K562 (cell line): ENCODE measurements around the gene CDRT4. TPM values are rescaled to one million over a fixed set of nuclear protein-coding genes. Genes with fewer than 3 reads are reported as not detected.

Experiments
- ATAC-seq: fragments of 200-7000 bp; cut with Tn5 transposase; 3 replicates; pipeline ENCODE4 v1.9.1; 2020; ENCODE audit warnings: moderate library complexity
- BruUV-seq: library from RNA; stranded (reverse); fragments of 400-500 nt; replicated peaks from 2 replicates; lab custom pipeline; 2021; lab: Mats Ljungman, UMichigan
- CTCF ChIA-PET: fragments of 300-600 bp; formaldehyde crosslinking; extraction: SDS; loops from one replicate; lab custom pipeline; 2021; ENCODE audit warnings: low intra/inter-chr PET ratio; lab: Yijun Ruan, JAX
- POLR2A ChIA-PET: fragments of 300-600, 350-650 bp; sonication (Branson Sonifier 250); formaldehyde crosslinking; extraction: SDS; loops from one replicate; lab custom pipeline; 2021; ENCODE audit warnings: antibody characterized with exemption, inconsistent platforms; lab: Yijun Ruan, JAX
- DNase-seq, 4 experiments: peaks; one replicate each; pipeline versions ENCODE4 v3.0.0 to v3.0.0-alpha.2; 2011 to 2018; ENCODE audit warnings: low spot score in 3 of 4, mixed read lengths in 3 of 4; ENCODE audit errors: extremely low read depth in 1 of 4
- FAIRE-seq: peaks from 2 replicates; lab custom pipeline; 2011; peaks lifted over from hg19 to GRCh38; lab: Jason Lieb, UNC
- H2AFZ ChIP-seq: 2 replicates; pipeline ENCODE4 v1.6.0; 2011; ENCODE audit warnings: low read depth, low read length, control low read depth, inconsistent platforms
- H3K27ac ChIP-seq: fragments of 200-600 bp; 3 replicates; pipeline ENCODE4 v1.8.0; 2011; ENCODE audit warnings: low read depth, mild to moderate bottlenecking, control low read depth, inconsistent platforms, low read length, moderate library complexity, mixed read lengths; ENCODE audit errors: extremely low read depth
- H3K27me3 ChIP-seq, 2 experiments: fragments of 300-600 bp in 1 of 2; 2 replicates in 1 of 2; 3 replicates in 1 of 2; pipeline versions ENCODE4 v1.6.0 to v1.8.0; 2011; ENCODE audit warnings: inconsistent platforms in 2 of 2, low read length in 2 of 2, mild to moderate bottlenecking in 1 of 2, mixed read lengths in 1 of 2, moderate library complexity in 1 of 2; ENCODE audit not compliant: control insufficient read depth in 2 of 2, insufficient read depth in 2 of 2
- H3K36me3 ChIP-seq: fragments of 300-600 bp; 3 replicates; pipeline ENCODE4 v1.8.0; 2011; ENCODE audit warnings: mild to moderate bottlenecking, low read length, inconsistent platforms; ENCODE audit not compliant: control insufficient read depth, insufficient read depth
- H3K4me1 ChIP-seq, 2 experiments: fragments of 200-600 bp in 1 of 2; replicated peaks in 1 of 2; 2 replicates in 1 of 2; 3 replicates in 1 of 2; pipeline versions ENCODE4 v1.5.1 to v1.8.0; 2011; ENCODE audit warnings: inconsistent platforms in 2 of 2, low read length in 2 of 2, mild to moderate bottlenecking in 1 of 2, mixed read lengths in 1 of 2, moderate library complexity in 1 of 2; ENCODE audit not compliant: control insufficient read depth in 2 of 2, insufficient read depth in 2 of 2
- H3K4me2 ChIP-seq: 2 replicates; pipeline ENCODE4 v1.6.1; 2011; ENCODE audit warnings: low read length, control low read depth, inconsistent platforms, mixed read lengths; ENCODE audit not compliant: insufficient read depth
- H3K4me3 ChIP-seq: fragments of 200-600 bp; sonication (generic), shearing (Covaris generic); 2 replicates; pipeline ENCODE4 v1.5.1; 2016; ENCODE audit warnings: control low read depth, inconsistent platforms
- H3K79me2 ChIP-seq: fragments of 200-600 bp; 3 replicates; pipeline ENCODE4 v1.8.0; 2011; ENCODE audit warnings: low read length, inconsistent platforms; ENCODE audit not compliant: control insufficient read depth, insufficient read depth
- H3K9ac ChIP-seq, 2 experiments: 2 replicates each; pipeline versions ENCODE4 v1.6.0 to v1.6.1; 2011; ENCODE audit warnings: low read depth in 2 of 2, low read length in 2 of 2, control low read depth in 1 of 2, inconsistent platforms in 1 of 2, mild to moderate bottlenecking in 1 of 2, mixed read lengths in 1 of 2; ENCODE audit not compliant: insufficient read depth in 1 of 2
- H3K9me1 ChIP-seq: one replicate; pipeline ENCODE4 v1.6.0; 2011; ENCODE audit warnings: inconsistent platforms, mild to moderate bottlenecking, low read length, moderate library complexity; ENCODE audit not compliant: control insufficient read depth, insufficient read depth
- H3K9me3 ChIP-seq: replicated peaks from 2 replicates; pipeline ENCODE4 v1.5.1; 2011; ENCODE audit warnings: low read depth, low read length, inconsistent platforms; ENCODE audit not compliant: control insufficient read depth, insufficient read depth
- H4K20me1 ChIP-seq: replicated peaks from 2 replicates; pipeline ENCODE4 v1.6.1; 2011; ENCODE audit warnings: low read length, inconsistent platforms, mixed read lengths; ENCODE audit not compliant: control insufficient read depth, insufficient read depth
- PKNOX1 ChIP-seq: fragments of 450-650 bp; IDR thresholded peaks from 2 replicates; pipeline ENCODE4 v1.6.1; 2016
- RAD51 ChIP-seq: fragments of 450-650 bp; IDR thresholded peaks from 2 replicates; pipeline ENCODE4 v1.7.1; 2016; ENCODE audit warnings: low read depth, mild to moderate bottlenecking, borderline replicate concordance
- TCF3 ChIP-seq: sonication (generic); formaldehyde crosslinking; IDR thresholded peaks from 2 replicates; pipeline ENCODE4 v1.4.0; 2020; ENCODE audit warnings: mild to moderate bottlenecking, missing genetic modification reagents
- ZNF655 ChIP-seq: fragments of 250-450 bp; sonication (Bioruptor Pico); IDR thresholded peaks from 2 replicates; pipeline ENCODE4 v1.5.0; 2021
- in situ Hi-C: fragments of 300-500 bp; cut with MboI; formaldehyde crosslinking; loops from 4 replicates; pipeline ENCODE4 v1.15.0; 2018; ENCODE audit warnings: inconsistent platforms, mixed read lengths
- intact Hi-C: fragments of 100-400 bp; cut with micrococcal nuclease; formaldehyde crosslinking; loops from 2 replicates; pipeline ENCODE4 v1.14.2; 2022
- polyA plus RNA-seq, 8 experiments: library from polyadenylated mRNA; depleted of rRNA in 4 of 8; stranded (reverse) in 5 of 8; unstranded in 3 of 8; fragments of >200 nt; fragmentation: Nextera tagmentation in 2 of 8; fragmentation: Illumina TruSeq in 1 of 8; extraction: Ambion mirVana in 2 of 8; extraction: Trizol in 1 of 8; gene quantifications; 2 replicates each; pipeline versions ENCODE4 v1.2.1 to v1.2.3, GENCODE V29; 2011 to 2014; ENCODE audit warnings: inconsistent platforms in 1 of 8, missing spikeins in 1 of 8
- total RNA-seq, 7 experiments: library from RNA; depleted of rRNA in 6 of 7; stranded (reverse); fragments of >200 nt in 6 of 7; fragmentation: Illumina TruSeq in 2 of 7; extraction: Trizol in 2 of 7; gene quantifications; 2 replicates each; pipeline versions ENCODE4 v1.2.1 to v1.2.3, GENCODE V29; 2011 to 2021; ENCODE audit warnings: low replicate concordance in 1 of 7

The CDRT4 gene
- total and polyA plus RNA-seq, 9 of the 15 experiments (the other 6 are each of a cell fraction or from before 2014, with no cell fraction given): 1.7 to 6.4 (median 3.5) TPM

- TF ChIP-seq TCF3 (CRISPR knock-in tag) (no peak), ZNF655 (no peak), RAD51 (no peak), PKNOX1 (no peak)
- H3K4me3 ChIP-seq: no peak overlapping the region
- intact Hi-C loops (loop anchor here (10.0 kb wide), 2 partner anchors 50 to 260 kb away; no protein-coding TSS in a partner anchor), in situ Hi-C loops (no loop called here)
- no peak overlapping the region for H3K4me2 ChIP-seq
- H3K79me2 ChIP-seq: no peaks in the 10 kb centered on the region
- H3K27ac ChIP-seq: no peak overlapping the region
- H3K27me3 ChIP-seq: no peaks in the 10 kb centered on the region
- no peaks in the 10 kb centered on the region for H4K20me1 ChIP-seq
- no peaks in the 10 kb centered on the region for H3K9me3 ChIP-seq
- BruUV-seq: no TSS peak
- POLR2A ChIA-PET: no interaction called here
- CTCF ChIA-PET: no interaction called here
- ATAC-seq (no peak), FAIRE-seq (no peak), DNase-seq (no peak)
- H3K4me1 ChIP-seq: peaks cover 17 to 38% of the 10 kb centered on the region in 2 experiments
- no peaks in the 10 kb centered on the region for H3K9me1 ChIP-seq
- no peak overlapping the region for H3K9ac ChIP-seq
- no peak overlapping the region for H2AFZ ChIP-seq
- H3K36me3 ChIP-seq: no peaks in the 10 kb centered on the region; the same call in 2 of the 3 replicates
These were observed 27.4 kb upstream of the CDRT4 start for GRCh38 chr17:15494821-15495220.
